SK-N-SH treated with all-trans-retinoic acid at 6 μM for 48 hours (cell line): ENCODE data around the gene WDR77.

Experiments used
- ATAC-seq: fragments of 200-7000 bp; cut with Tn5 transposase; 3 replicates; pipeline ENCODE4 v1.9.1; 2020; ENCODE audit warnings: mild to moderate bottlenecking, moderate library complexity
- ARNTL ChIP-seq: fragments of 450-650 bp; formaldehyde crosslinking; IDR thresholded peaks from 2 replicates; pipeline ENCODE4 v1.5.0; 2020; ENCODE audit warnings: low read depth, mild to moderate bottlenecking, moderate library complexity, borderline replicate concordance
- BACH2 ChIP-seq: fragments of 250-450 bp; sonication (Bioruptor Pico); IDR thresholded peaks from 2 replicates; pipeline ENCODE4 v1.9.0; 2021; ENCODE audit warnings: mild to moderate bottlenecking, borderline replicate concordance
- ESRRG ChIP-seq: fragments of 250-450 bp; sonication (Bioruptor Pico); IDR thresholded peaks from 2 replicates; pipeline ENCODE4 v1.6.1; 2021; ENCODE audit warnings: mild to moderate bottlenecking
- GLIS3 ChIP-seq: fragments of 250-450 bp; sonication (Bioruptor Pico); IDR thresholded peaks from 2 replicates; pipeline ENCODE4 v1.5.0; 2020; ENCODE audit warnings: mild to moderate bottlenecking, moderate library complexity
- ISL1 ChIP-seq: fragments of 250-450 bp; sonication (Bioruptor Pico); IDR thresholded peaks from 2 replicates; pipeline ENCODE4 v2.1.2; 2022; ENCODE audit warnings: mild to moderate bottlenecking, moderate library complexity
- OSR1 ChIP-seq: fragments of 250-450 bp; sonication (Bioruptor Pico); IDR thresholded peaks from 2 replicates; pipeline ENCODE4 v1.8.0; 2022; ENCODE audit warnings: moderate library complexity, mild to moderate bottlenecking, inconsistent platforms
- PPARA ChIP-seq: fragments of 250-450 bp; sonication (Bioruptor Pico); IDR thresholded peaks from 2 replicates; pipeline ENCODE4 v1.5.0; 2020; ENCODE audit warnings: mild to moderate bottlenecking, borderline replicate concordance
- RARB ChIP-seq: fragments of 250-450 bp; sonication (Bioruptor Pico); IDR thresholded peaks from 2 replicates; pipeline ENCODE4 v1.8.0; 2021; ENCODE audit warnings: mild to moderate bottlenecking, moderate library complexity
- SNAI2 ChIP-seq: fragments of 250-450 bp; sonication (Bioruptor Pico); IDR thresholded peaks from 2 replicates; pipeline ENCODE4 v1.5.0; 2020; ENCODE audit warnings: mild to moderate bottlenecking, moderate library complexity
- TOX ChIP-seq: fragments of 250-450 bp; sonication (Bioruptor Pico); IDR thresholded peaks from 2 replicates; pipeline ENCODE4 v1.8.0; 2021; ENCODE audit warnings: mild to moderate bottlenecking, moderate library complexity, borderline replicate concordance
- ZC3H10 ChIP-seq: fragments of 250-450 bp; sonication (Bioruptor Pico); IDR thresholded peaks from 2 replicates; pipeline ENCODE4 v1.5.1; 2021; ENCODE audit warnings: mild to moderate bottlenecking, moderate library complexity
- ZFP30 ChIP-seq: fragments of 450-650 bp; formaldehyde crosslinking; IDR thresholded peaks from 2 replicates; pipeline ENCODE4 v1.5.0; 2022; ENCODE audit warnings: mild to moderate bottlenecking, moderate library complexity
- ZNF565 ChIP-seq: fragments of 450-650 bp; formaldehyde crosslinking; conservative IDR thresholded peaks from 2 replicates; pipeline ENCODE4 v1.5.0; 2020; ENCODE audit warnings: low read depth, mild to moderate bottlenecking, moderate library complexity
- ZNF70 ChIP-seq: fragments of 450-650 bp; formaldehyde crosslinking; IDR thresholded peaks from 2 replicates; pipeline ENCODE4 v1.5.0; 2020; ENCODE audit warnings: mild to moderate bottlenecking, moderate library complexity
- ZNF8 ChIP-seq: fragments of 450-650 bp; formaldehyde crosslinking; IDR thresholded peaks from 2 replicates; pipeline ENCODE4 v1.5.0; 2020; ENCODE audit warnings: mild to moderate bottlenecking, moderate library complexity
- TF ChIP-seq, protein P1 (sequence below): fragments of 250-450 bp; sonication (Bioruptor Pico); IDR thresholded peaks from 2 replicates; pipeline ENCODE4 v1.5.0; 2020; ENCODE audit warnings: mild to moderate bottlenecking, moderate library complexity
- TF ChIP-seq, protein P2 (sequence below): fragments of 250-450 bp; sonication (Bioruptor Pico); IDR thresholded peaks from 2 replicates; pipeline ENCODE4 v1.8.0; 2021; ENCODE audit warnings: low read depth, mild to moderate bottlenecking, moderate library complexity, borderline replicate concordance
- TF ChIP-seq, protein P3 (sequence below): fragments of 250-450 bp; sonication (Bioruptor Pico); IDR thresholded peaks from 2 replicates; pipeline ENCODE4 v1.8.0; 2020; ENCODE audit warnings: mild to moderate bottlenecking, moderate library complexity, borderline replicate concordance
- TF ChIP-seq, protein P4 (sequence below): fragments of 250-450 bp; sonication (Bioruptor Pico); IDR thresholded peaks from 2 replicates; pipeline ENCODE4 v1.5.1; 2020; ENCODE audit warnings: low read depth, mild to moderate bottlenecking, moderate library complexity
- TF ChIP-seq, protein P5 (sequence below): fragments of 250-450 bp; sonication (Bioruptor Pico); IDR thresholded peaks from 2 replicates; pipeline ENCODE4 v1.5.1; 2021; ENCODE audit warnings: mild to moderate bottlenecking, moderate library complexity

The WDR77 gene

DNA sequence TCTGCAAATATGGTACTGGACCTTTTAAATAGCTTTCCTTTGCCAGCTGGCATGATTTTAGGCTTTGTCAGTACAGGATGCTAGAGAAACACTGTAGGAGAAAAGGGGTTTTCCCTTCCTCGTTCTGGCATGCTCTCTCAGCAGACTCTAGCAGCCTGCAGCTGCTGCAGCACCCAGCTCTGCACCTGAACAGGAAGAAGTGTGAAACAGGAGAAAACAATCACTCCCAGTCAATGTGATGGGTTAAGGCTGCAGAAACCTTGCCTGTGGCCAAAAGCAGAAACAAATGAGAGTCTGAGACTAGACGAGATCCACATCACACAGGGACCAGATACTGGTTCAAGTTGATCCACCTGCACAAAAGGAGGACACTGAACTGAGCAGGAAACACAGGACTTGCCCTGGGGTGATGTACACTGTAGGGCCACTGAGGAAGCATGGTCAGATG, 42.7 kb downstream of the WDR77 start:
- TF ChIP-seq ZNF8 (CRISPR knock-in tag), result no peak
- TF ChIP-seq PPARA, result no peak
- TF ChIP-seq TOX (CRISPR knock-in tag), result no peak
- TF ChIP-seq, protein P1, sequence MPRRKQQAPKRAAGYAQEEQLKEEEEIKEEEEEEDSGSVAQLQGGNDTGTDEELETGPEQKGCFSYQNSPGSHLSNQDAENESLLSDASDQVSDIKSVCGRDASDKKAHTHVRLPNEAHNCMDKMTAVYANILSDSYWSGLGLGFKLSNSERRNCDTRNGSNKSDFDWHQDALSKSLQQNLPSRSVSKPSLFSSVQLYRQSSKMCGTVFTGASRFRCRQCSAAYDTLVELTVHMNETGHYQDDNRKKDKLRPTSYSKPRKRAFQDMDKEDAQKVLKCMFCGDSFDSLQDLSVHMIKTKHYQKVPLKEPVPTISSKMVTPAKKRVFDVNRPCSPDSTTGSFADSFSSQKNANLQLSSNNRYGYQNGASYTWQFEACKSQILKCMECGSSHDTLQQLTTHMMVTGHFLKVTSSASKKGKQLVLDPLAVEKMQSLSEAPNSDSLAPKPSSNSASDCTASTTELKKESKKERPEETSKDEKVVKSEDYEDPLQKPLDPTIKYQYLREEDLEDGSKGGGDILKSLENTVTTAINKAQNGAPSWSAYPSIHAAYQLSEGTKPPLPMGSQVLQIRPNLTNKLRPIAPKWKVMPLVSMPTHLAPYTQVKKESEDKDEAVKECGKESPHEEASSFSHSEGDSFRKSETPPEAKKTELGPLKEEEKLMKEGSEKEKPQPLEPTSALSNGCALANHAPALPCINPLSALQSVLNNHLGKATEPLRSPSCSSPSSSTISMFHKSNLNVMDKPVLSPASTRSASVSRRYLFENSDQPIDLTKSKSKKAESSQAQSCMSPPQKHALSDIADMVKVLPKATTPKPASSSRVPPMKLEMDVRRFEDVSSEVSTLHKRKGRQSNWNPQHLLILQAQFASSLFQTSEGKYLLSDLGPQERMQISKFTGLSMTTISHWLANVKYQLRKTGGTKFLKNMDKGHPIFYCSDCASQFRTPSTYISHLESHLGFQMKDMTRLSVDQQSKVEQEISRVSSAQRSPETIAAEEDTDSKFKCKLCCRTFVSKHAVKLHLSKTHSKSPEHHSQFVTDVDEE (CRISPR knock-in tag), result no peak
- no peak for TF ChIP-seq SNAI2
- TF ChIP-seq ZFP30 (CRISPR knock-in tag), result no peak
- ATAC-seq, result no peak

DNA sequence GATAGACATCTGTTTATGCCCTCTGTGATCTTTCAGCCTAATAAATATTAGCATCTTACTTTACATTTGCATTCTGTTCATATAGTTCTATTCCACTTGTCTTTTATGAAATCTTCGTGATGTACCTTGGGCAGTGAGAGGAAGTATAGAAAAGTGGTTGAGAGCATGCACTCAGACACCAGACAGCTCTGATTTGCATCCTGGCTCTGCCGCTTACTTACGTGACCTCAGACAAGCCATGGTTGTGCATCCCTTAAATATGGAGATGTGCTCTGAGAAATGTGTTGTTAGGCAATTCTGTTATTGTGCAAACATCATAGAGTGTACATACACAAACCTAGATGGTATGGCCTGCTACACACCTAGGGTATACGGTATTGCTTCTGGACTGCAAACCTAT, 44.5 kb downstream of the WDR77 start:
- ATAC-seq, result no peak
- TF ChIP-seq TOX (CRISPR knock-in tag) (no peak), ZNF565 (CRISPR knock-in tag) (no peak), ISL1 (CRISPR knock-in tag) (no peak), OSR1 (CRISPR knock-in tag) (no peak), RARB (no peak), ZNF70 (CRISPR knock-in tag) (no peak), ZC3H10 (no peak), ZNF8 (CRISPR knock-in tag) (no peak), ZFP30 (CRISPR knock-in tag) (no peak), ESRRG (CRISPR knock-in tag) (no peak), BACH2 (CRISPR knock-in tag) (no peak), GLIS3 (no peak), ARNTL (CRISPR knock-in tag) (no peak)
- TF ChIP-seq, protein P1 (CRISPR knock-in tag), result no peak
- TF ChIP-seq, protein P2, sequence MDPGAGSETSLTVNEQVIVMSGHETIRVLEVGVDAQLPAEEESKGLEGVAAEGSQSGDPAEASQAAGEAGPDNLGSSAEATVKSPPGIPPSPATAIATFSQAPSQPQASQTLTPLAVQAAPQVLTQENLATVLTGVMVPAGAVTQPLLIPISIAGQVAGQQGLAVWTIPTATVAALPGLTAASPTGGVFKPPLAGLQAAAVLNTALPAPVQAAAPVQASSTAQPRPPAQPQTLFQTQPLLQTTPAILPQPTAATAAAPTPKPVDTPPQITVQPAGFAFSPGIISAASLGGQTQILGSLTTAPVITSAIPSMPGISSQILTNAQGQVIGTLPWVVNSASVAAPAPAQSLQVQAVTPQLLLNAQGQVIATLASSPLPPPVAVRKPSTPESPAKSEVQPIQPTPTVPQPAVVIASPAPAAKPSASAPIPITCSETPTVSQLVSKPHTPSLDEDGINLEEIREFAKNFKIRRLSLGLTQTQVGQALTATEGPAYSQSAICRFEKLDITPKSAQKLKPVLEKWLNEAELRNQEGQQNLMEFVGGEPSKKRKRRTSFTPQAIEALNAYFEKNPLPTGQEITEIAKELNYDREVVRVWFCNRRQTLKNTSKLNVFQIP (CRISPR knock-in tag), result no peak
- TF ChIP-seq, protein P3, sequence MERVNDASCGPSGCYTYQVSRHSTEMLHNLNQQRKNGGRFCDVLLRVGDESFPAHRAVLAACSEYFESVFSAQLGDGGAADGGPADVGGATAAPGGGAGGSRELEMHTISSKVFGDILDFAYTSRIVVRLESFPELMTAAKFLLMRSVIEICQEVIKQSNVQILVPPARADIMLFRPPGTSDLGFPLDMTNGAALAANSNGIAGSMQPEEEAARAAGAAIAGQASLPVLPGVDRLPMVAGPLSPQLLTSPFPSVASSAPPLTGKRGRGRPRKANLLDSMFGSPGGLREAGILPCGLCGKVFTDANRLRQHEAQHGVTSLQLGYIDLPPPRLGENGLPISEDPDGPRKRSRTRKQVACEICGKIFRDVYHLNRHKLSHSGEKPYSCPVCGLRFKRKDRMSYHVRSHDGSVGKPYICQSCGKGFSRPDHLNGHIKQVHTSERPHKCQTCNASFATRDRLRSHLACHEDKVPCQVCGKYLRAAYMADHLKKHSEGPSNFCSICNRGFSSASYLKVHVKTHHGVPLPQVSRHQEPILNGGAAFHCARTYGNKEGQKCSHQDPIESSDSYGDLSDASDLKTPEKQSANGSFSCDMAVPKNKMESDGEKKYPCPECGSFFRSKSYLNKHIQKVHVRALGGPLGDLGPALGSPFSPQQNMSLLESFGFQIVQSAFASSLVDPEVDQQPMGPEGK (CRISPR knock-in tag), result no peak
- TF ChIP-seq, protein P4, sequence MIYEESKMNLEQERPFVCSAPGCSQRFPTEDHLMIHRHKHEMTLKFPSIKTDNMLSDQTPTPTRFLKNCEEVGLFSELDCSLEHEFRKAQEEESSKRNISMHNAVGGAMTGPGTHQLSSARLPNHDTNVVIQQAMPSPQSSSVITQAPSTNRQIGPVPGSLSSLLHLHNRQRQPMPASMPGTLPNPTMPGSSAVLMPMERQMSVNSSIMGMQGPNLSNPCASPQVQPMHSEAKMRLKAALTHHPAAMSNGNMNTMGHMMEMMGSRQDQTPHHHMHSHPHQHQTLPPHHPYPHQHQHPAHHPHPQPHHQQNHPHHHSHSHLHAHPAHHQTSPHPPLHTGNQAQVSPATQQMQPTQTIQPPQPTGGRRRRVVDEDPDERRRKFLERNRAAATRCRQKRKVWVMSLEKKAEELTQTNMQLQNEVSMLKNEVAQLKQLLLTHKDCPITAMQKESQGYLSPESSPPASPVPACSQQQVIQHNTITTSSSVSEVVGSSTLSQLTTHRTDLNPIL (CRISPR knock-in tag), result no peak
- TF ChIP-seq, protein P5, sequence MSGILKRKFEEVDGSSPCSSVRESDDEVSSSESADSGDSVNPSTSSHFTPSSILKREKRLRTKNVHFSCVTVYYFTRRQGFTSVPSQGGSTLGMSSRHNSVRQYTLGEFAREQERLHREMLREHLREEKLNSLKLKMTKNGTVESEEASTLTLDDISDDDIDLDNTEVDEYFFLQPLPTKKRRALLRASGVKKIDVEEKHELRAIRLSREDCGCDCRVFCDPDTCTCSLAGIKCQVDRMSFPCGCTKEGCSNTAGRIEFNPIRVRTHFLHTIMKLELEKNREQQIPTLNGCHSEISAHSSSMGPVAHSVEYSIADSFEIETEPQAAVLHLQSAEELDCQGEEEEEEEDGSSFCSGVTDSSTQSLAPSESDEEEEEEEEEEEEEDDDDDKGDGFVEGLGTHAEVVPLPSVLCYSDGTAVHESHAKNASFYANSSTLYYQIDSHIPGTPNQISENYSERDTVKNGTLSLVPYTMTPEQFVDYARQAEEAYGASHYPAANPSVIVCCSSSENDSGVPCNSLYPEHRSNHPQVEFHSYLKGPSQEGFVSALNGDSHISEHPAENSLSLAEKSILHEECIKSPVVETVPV, result no peak
